Stimulated activated CD4-positive, alpha-beta T cell treated with anti-CD3 and anti-CD28 coated beads, Interleukin-15, amount 100 ng/mL, for 24 hours (primary cell): ENCODE measurements around the gene MYBPC2.
A peak's percentile ranks its signal among the peaks of the same experiment; 100 is the strongest.

ENCODE experiments used
- DNase-seq: peaks from one replicate; pipeline ENCODE4 v3.0.0-alpha.2; 2020

MYBPC2 gene

DNA sequence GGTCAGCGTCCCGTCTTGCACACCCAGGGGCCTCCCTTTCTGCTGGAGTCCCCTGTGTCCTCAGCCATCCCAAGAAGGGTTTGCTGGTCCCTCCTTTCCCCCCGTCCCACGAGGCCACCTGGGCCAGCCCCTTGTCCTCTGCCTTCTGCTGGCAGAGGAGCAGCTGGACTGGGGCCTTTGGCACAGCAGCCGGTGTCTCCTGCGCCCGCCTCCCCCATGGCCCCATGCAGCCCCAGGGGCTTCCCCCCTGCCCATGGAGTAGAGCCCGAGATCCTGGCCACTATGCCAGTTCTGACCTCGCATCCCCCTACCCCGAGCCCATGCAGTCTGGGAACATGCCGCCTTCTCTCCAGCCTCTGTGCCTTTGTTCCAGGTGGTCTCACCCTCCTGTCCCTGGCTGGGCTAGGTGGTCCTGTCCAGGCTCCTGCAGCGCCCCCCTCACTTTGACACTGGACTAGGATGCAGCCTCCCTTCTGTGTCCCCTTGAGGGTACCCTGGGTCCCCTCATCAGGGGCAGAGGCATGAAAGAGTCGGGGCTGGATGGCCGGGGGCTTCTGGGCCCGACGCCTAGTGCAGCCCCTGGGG is 49.7 kb downstream of the MYBPC2 start:
- DNase-seq = no peak

DNA sequence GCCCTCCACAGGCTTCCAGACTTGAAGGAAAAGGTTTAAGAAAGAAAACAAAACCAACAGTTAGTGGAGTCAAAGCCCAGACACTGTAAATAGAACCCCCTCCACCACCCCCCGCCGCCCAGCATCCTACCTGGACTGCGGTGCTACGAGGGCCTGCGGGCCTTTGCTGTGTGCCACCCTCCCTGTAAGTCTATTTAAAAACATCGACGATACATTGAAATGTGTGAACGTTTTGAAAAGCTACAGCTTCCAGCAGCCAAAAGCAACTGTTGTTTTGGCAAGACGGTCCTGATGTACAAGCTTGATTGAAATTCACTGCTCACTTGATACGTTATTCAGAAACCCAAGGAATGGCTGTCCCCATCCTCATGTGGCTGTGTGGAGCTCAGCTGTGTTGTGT is 50.2 kb downstream of the MYBPC2 start:
- no peak for DNase-seq

- DNase-seq = no peak
These were observed 52.7 kb downstream of the MYBPC2 start for GRCh38 chr19:50485284-50485955.

DNA sequence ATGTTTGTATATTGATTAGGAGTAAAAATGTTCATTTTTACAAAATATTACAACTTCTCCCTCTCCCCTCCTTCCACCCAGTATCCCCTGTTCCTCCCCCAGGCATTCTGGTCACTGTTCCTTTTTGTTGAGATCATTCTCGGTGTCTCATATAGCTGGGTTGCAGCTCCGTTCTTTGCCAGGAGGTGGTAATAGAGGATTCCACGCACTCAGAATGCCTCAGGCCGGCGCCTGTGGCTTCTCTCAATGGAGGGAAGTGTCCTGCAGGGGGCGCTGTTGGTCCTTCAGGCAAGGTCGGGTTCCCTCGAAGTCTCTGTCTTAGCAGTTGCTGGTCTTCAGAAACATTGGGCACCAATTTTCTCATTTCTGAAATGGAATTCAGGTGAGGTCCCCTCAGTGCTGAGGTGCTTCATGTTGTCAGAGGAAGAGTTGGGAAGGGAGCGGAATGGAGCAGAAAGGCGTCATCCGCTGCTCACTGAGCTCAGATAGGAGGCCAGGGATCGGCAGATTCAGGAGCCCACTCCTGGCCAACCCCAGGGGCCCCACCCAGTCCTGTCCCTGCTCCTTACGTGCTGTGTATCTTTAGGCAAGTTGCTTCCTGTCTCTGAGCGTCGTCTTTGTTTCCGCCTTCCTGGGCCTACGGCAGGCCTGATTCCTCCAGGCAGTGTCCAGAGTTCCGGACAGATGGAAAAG is 54.3 kb downstream of the MYBPC2 start:
- DNase-seq = peak; percentile 77

DNA sequence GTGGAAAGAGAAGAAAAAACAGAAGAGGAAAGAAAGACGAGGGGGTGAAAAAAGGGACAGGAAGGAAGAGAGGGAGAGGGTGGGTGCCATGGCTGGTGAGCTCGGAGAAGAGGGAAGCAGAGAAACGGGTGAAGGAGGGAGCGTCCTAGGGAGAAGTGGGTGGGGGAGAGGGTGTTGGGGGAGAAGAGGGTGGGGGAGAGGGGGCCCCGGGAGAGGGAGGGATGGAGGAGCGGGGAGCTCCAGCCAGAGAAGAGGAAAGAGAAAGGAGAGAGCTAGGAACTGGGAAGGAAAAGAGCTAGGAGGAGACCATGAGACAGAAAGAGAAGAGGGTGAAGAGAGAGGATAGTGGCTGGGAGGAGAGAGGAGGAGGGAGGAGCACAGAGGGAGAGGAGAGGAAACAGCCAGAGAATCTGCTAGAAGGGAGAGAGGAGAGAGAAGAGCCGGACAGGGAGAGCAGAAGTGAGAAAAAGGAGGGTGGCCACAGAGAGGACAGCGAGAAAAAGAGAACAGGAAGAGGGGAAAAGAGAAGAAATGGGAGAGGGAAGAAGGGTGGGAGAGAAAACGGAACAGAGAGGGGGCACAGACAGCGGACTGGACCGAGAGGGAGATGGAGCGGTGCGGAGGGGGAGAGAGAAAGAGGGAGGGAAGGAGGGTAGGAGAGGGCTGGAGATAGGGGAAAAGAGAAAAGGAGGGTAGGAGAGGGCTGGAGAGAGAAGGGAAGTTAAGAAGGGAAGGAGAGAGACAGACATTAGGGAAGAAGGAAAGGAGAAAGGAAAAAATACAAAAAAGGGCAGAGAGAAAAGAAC is 55.9 kb downstream of the MYBPC2 start:
- DNase-seq = no peak

DNA sequence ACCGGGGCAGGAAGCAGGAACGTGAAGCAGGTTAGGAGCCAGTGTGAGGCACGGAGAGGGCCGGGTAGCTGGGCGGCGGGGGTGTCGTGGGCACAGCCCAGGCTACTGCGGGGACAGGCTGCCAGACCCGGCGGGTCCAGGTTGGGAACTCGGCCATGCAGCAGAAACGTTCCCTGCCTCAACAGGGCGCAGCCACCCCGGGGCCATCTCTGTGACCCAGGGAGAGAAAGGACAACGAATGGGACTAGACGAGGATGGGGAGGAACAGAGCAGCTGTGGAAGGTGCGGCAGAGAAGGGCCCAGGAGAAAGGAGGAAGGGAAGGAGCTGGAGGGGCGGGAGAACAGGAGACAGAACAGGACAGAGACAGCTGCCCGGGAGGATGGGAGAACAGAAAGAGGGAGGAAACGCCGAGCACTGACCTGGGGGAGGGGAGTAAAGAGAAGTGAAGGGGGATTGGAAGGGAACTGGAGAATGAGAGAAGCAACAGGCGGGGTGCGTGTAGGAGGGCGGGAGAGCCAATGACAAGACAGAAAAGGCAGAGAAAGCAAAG is 56.8 kb downstream of the MYBPC2 start:
- no peak for DNase-seq

DNA sequence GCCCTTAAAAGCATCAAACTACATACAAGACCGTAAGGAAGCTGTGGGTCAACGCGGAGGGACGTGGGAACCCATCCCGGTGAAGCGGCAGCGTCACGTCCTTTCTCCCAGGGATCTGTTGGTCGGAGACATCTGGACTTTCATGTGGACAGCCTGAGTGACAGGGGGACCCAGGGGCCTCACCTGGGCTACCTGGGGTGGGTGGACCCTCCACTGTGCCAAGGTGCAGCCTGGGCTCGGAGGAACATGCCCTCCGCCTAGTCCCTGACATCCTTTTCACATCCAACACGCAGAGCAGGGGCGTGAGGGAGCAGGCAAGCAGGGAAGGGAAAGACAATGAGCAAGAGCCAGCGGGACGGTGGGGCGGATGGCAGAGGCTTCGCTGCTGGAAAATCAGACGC is 57.7 kb downstream of the MYBPC2 start:
- no peak for DNase-seq

GRCh38 chr19:50490991-50491472 is 58.3 kb downstream of the MYBPC2 start:
- DNase-seq = no peak

DNA sequence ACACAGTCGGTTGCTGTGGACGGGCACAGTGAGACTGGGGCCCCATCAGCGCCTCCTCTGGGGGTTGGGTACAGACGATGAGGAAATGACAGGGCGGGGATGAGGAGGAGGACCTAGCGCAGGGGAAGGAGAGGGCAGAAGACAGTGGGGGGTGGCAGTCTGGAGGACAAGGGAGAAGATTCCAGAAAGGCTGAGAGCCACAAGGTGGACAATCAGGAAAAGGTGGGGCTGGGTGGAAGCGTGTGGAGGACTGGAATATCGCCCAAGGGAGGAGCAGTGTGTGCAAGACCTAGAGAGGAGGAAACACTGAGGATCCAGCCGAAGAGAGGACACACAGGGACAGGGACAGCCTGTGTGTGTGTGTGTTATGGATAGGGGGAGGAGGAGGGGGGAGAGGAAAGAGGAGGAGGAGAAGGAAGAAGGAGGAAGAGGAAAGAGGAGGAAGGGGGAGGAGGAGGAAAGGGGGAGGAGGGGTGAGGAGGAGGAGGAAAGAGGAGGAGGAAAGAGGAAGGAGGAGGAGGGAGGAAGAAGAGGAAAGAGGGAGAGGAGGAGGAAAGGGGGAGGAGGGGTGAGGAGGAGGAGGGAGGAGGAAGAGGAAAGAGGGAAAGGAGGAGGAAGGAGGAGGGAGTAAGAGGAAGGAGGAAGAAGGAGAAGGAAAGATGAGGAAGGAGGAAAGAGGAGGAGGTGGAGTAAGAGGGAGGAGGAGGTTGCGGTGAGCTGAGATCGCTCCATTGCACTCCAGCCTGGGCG is 59.8 kb downstream of the MYBPC2 start:
- DNase-seq = peak; percentile 57

- no peak for DNase-seq
These were observed 60.5 kb downstream of the MYBPC2 start for GRCh38 chr19:50493171-50493570.

GRCh38 chr19:50494186-50495019 is 61.7 kb downstream of the MYBPC2 start:
- no peak for DNase-seq

GRCh38 chr19:50495020-50495531 is 62.4 kb downstream of the MYBPC2 start:
- no peak for DNase-seq

GRCh38 chr19:50496189-50497021 is 63.7 kb downstream of the MYBPC2 start:
- DNase-seq = no peak

- DNase-seq = no peak
These were observed 64.3 kb downstream of the MYBPC2 start for GRCh38 chr19:50497022-50497405.

DNA sequence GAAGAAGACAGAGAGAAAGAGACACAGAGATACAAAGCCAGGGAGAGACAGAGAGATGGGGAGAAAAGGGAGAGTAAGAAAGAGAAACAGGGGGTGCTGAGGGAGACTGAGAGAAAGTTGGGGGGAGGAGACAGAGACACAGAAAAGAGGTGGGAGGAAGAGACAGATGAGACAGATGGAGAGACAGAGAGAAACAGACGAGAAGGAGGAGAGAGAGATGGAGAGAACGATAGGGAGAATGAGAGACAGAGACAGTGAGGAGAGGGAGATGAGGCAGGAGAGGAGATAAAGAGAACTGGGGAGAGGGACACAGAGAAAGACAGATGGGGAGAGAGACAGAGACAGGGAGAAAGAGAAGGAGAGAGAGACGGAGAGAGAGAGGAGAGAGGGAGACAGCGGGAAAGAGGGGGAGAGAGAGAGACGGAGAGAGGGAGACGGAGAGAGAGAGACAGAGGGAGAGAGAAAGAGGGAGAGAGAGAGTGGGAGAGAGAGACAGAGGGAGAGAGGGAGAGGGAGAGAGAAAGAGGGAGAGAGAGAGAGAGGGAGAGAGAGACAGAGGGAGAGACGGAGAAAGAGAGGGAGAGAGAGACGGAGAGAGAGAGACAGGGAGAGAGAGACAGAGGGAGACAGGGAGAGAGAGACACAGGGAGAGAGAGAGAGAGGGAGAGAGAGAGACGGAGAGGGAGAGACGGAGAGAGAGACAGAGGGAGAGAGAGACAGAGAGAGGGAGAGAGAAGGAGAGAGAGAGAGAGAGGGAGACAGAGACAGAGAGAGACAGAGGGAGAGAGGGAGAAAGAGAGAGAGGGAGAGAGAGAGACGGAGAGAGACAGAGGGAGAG is 65.7 kb downstream of the MYBPC2 start:
- DNase-seq = no peak

DNA sequence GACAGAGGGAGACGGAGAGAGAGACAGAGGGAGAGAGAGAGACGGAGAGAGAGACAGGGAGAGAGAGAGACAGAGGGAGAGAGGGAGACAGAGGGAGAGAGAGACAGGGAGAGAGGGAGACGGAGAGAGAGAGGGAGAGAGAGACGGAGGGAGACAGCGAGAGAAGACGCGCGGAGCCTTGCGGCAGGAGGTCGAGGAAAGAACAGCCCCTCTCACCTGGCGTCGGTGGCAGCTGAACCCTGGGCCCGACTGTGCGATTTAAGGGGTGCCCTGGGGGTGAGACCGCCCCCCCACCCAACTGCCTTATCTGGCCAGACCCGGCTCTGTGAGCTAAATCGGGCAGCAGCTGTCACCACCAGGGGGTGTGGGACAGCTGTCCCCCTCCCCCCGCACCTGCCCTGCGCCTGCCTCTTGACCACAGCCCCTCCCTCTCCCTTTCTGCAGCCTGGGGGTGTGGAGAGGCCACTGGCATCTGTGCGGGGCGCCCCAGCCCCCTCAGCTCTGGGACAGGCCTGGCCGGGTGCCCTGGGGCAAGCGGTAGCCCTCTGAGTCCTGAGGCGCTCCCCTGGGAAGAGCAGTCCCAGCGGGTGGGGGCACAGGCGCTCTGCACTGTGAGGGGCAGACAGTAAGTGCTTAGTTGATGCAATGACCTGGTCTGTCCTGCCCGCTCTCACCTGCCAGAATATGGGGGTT is 67.5 kb downstream of the MYBPC2 start:
- no peak for DNase-seq

GRCh38 chr19:50500753-50501151 is 68.1 kb downstream of the MYBPC2 start:
- DNase-seq = no peak

- DNase-seq = no peak
These were observed 68.5 kb downstream of the MYBPC2 start for GRCh38 chr19:50501186-50501567.
